GM21447 (cell line): ENCODE data around the gene CDCP1.

ENCODE experiments used
- ATAC-seq: cut with Tn5 transposase; IDR thresholded peaks from one replicate; pipeline ENCODE4 v1.9.1; 2021; ENCODE audit not compliant: unreplicated experiment

CDCP1 gene

DNA sequence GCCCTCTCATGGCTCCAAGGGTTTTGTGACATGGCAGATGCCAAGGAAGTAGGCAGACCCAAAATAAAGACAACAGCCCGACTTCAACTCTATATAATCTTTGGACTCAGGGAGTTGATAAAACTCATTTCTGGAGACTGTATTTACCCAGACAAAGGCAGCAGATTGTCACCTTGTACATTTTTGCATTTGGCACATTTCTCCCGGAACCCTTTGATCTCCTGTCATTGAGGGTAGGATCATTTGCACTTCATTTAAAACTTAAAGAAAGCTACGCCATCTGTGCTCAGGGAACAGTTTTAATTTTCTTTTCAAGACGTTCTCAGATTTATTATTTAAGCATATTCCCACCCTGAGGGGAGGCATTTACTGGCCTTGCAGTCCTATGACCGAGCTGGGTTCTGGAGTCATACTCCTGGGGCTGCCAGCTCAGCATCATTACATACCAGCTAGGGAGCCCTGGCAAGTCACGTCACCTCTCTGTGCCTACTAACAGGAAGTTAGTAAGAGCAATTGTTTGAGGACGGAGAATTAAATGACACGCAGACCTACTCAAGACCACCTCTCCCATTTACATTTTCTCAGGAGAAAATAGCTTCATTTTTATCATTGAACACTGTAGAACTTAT is 5.9 kb downstream of the CDCP1 start:
- ATAC-seq = no peak

DNA sequence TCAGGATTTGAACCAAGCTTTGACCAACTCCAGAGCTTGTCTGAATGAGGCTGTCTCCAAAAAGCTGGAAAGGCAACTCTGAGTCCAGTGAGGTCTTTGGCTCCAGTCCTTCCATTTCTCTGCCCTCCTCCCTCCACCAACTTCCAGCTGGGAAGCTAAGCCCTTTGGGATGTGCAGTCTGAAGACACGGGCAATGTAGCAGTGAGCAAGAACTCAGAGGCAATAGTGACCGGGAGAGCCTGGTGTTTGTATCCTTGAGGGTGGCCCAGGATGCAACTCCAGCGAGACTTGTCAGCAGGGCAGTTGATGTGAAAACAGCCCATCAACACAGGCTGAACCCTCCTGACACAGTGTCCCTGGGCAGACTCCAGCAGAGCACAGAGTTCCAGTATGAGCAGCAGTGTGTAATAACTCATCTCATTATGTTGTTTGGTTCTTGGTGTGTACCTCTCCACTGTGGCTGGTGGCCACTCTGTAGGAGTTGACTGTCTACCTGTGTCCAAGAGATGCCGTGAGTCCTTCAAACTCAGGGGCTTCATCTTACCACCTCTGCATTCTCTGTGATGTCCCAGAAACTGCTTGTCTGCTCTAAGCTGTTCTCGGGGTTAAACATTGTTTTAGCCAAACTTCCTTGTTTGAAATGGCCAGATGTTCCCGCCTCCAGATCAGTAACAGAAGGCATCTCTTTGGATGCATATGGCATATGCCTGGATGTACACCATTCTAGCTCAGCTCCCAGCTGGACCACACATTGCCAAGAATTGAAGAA is 6.6 kb downstream of the CDCP1 start:
- ATAC-seq = no peak

- ATAC-seq = no peak
Observed at GRCh38 chr3:45137656-45138181, 8.5 kb downstream of the CDCP1 start.

DNA sequence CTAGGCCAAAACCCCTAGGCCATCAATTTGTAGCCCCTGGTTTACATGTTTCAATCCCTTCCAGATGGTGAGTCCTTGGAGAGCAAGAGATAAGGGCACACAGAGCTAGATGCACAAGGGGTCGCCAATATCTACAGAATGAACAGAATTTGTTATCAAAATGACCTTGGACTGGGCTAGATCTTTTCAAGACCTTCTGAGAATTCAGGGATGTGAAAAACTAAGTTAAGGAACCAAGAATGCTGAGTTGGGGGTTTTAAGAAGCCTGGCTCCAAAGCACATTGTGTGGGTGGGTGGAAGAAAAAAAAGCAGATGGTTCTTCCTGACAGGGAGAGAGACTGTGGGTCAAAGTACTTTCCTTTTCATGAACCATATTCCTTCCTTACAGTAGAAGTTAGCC is 10.2 kb downstream of the CDCP1 start:
- ATAC-seq = no peak

GRCh38 chr3:45134758-45135521 is 11.2 kb downstream of the CDCP1 start:
- no peak for ATAC-seq

GRCh38 chr3:45132568-45133211 is 13.5 kb downstream of the CDCP1 start:
- no peak for ATAC-seq

DNA sequence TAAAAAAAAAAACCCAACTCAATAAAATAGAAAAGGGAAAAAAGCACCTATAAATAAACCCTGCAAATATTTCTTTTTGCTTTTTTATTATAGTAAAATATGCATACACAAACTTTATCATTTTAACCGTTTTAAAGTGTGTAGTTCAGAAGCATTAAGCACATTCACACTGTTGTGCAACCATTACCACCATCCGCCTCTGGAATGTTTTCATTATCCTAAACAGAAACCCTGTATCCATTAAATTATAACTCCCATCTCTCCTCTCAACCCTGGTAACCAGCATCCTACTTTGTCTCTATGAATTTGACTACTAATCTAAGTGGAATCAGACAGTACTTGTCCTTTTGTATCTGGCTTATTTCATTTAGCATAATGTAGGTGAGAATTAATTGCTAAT is 15.0 kb downstream of the CDCP1 start:
- no peak for ATAC-seq

DNA sequence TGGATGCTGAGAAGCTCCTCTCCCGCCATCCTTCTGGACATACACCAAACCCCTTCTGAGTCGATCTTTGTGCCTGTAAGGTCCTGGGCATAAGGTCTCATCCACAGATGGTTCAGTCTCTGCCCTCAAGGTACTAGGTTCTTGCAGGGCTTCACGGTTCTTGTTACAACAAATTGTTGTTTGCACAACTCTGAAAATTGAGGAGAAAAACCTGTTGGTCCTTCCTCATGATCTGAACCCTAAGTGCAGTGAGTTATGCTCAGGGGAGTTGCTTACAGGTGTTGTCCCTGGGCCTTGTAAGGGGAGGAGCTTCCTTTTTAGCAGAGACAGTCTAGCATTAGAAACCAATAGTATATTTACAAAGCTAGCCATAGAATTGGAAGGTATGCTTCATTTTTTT is 15.7 kb downstream of the CDCP1 start:
- ATAC-seq = no peak

DNA sequence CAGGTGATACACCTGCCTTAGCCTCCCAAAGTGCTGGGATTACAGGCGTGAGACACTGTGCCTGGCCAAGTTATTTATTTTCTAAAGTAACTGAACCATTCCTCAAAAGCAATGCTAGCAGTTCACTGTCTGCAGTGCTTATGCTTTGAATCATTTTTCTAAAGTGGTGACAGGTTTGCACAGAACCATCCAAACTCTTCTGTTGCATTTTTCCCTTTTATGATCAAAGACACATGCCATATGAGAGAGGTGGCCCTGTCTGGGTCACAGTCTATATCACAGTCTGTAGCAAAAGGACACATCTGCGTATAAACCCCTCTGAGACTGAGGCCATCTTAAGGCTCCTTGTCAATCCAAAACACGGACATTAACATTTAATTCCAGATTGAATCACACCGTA is 17.2 kb downstream of the CDCP1 start:
- ATAC-seq = no peak

- no peak for ATAC-seq
Observed at GRCh38 chr3:45127130-45127822, 18.9 kb downstream of the CDCP1 start.

DNA sequence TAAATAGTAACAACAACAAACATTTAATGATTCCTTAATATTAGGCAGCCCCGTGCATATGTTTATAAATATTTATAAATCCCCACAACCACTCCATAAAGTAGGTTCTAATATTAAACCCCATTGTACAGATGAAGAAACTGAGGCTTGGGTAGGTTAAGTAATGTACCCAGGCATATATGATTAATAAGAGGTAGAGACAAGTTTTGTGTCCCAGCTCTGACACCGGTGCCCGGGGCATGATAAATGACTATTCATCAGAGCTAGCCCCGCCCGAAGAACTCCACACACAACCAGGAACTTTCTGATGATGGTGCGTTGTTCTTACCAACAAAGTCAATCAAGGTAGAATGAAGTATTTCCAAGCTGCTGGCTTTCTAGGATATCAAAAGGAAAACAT is 19.4 kb downstream of the CDCP1 start:
- ATAC-seq = no peak

DNA sequence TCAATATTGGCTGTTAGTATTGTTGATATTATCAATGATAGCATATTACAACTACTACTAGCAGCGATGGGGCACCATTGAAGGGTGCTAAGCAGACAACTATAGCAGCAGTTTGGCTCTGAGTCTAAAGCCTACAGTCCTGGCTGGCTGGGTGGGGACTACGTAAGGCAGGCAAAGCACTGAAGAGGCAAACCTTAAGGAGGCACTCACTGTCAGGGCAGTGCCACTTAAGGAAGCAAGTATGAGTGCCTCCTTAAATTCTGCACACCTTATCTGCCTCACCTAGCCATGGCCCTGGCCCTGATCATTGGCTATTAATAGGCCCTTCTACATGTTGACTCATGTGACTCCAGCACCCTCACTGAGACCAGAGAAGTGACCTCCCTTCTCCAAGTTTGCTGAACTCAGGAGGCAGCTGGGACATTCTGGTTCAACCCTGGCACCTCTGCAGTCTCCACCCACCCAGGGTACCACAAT is 20.6 kb downstream of the CDCP1 start:
- no peak for ATAC-seq

- ATAC-seq = no peak
Observed at GRCh38 chr3:45124956-45125355, 21.2 kb downstream of the CDCP1 start.

GRCh38 chr3:45124352-45124751 is 21.8 kb downstream of the CDCP1 start:
- no peak for ATAC-seq

DNA sequence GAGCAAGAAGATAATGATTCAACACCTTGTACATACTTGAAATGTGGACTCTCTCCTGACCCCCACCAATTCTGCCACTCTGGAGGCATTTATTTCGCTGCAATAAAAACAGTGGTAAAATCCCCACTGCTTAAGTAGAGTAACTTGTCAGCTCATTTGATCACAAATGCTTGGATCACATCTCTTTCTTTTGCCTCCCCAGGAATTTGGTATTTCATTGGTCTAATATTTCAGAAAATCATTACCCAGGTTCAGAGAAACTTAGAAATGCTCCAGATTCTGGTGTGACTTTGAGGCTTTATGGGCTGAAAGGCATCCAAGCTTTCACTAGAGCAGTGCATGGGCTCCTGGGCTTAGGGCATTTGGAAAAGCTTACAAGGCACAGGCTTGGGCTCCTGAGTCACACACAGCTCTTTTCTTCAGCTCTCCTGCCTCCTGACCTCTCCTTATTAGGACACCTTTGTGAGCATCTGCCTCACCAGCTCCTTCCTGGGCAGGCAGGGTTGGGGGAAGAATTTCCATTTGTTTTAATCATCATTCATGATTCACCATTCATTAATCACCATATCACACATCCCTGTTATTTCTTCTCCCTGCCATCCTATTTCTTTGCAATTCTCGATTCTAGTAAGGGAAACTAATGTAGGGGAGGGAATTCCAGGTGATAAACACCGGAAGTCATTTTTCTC is 22.5 kb downstream of the CDCP1 start:
- ATAC-seq = no peak

GRCh38 chr3:45123030-45123429 is 23.1 kb downstream of the CDCP1 start:
- ATAC-seq = peak; percentile 73

DNA sequence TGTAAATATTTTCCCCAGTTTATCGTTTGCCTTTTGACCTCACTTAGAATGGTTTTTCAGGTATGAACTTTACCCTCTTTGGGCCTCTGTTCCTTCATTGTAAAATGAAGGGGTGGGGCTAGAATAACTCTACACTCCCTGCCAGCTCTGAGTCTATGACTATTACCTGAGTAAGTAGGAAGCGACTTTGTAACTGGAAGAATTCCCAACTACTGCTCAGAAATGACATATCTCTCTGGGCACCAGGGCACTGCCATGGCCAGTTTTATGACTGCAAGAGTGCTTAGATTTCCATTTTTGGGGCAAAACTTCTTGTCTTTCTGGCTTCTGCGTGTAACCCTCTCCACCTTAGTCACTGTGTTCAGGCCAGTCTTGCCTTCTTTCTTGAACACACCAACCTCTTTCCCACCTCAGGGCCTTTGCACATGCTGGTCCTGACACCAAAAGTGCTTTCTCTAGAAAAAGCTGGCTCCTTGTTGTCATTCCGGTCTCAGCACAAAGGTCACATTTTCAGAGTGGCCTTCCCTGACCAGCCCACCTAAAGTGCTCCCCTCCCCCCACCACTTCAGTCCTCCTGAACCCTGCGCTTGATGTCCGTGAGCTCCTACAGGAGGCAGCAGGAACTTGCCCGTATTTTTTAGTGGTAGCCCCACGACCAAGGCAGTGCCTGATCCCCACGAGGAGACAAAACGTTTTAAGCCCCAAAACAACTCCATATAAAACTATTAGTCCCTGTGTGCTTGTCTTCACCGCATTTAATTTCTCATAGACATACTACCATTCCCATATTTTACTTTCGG is 25.6 kb downstream of the CDCP1 start:
- no peak for ATAC-seq

DNA sequence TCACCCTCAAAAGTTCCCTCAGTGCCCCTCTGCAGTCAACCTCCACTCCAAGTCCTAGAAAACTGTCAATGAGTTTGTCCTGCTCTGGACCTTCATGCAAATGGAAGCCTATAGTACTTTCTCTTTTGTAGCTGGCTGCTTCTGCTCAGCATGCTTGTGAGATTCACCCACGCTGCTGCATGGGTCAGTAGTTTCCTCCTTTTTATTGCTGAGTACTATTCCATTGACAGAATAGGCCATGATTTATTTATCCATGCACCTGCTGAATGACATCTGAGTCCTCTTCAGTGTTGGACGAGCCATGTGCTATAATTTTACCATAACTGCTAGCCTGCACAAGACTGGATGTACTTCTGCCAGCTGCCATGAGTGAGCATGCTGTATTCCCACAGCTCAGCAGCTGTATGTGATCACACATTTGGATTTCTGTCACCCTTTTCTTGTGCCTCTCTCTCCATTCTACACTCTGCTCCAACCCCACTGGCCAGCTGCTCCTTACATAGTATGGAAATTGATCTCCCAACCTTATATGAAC is 26.3 kb downstream of the CDCP1 start:
- ATAC-seq = no peak

DNA sequence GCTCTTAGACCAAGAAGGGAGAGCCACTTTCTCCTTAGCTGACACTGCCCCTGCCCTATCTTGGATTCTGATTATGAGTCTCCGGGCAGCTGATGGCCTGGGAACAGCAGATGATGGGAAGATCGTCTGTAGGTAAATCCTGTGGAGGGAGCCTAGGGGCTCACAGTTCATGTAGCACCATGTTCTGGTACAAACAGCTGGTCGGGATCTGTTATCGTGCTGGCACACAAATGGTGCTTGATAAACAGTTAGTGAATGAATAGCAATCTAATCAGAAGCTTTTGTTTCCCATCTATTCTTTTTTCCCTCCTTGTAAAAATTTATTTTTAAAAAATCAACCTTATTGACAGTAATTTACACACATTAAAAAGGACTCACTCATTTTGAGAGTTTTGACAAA is 26.8 kb downstream of the CDCP1 start:
- ATAC-seq = no peak
